Left renal pelvis (tissue), 4 donors: ENCODE data around the gene PLPP7. TPM values are rescaled to one million over a fixed set of nuclear protein-coding genes. Genes with fewer than 3 reads are reported as not detected.

Experiments
- polyA plus RNA-seq, 4 donors: library from polyadenylated mRNA; unstranded; fragments of 120-200 nt; gene quantifications; one replicate each; pipeline ENCODE4 v1.2.1, GENCODE V29; 2013; ENCODE audit not compliant: insufficient read length in 4 of 4

PLPP7 gene
- polyA plus RNA-seq, 4 donors = 2.1 to 3.4 (median 2.8) TPM

Other genes starting within 250 kb of the PLPP7 start
- 100 to 1,000 TPM in 3 of 4 donors, 10 to 100 TPM in 1; 21.4 to 384 (median 370) TPM for gene AIF1L, start 193.2 kb upstream of the PLPP7 start, polyA plus RNA-seq
- 10 to 100 TPM; 34.3 to 70.6 (median 56.7) TPM for gene NUP214, start 164.1 kb upstream of the PLPP7 start, polyA plus RNA-seq
- 1 to 10 TPM; 2.6 to 3.8 (median 2.9) TPM for gene FAM78A, start 13.2 kb upstream of the PLPP7 start, polyA plus RNA-seq
- gene PRRC2B, start 104.4 kb downstream of the PLPP7 start, polyA plus RNA-seq = 100 to 1,000 TPM; 161 to 190 (median 181) TPM
- gene POMT1, start 213.2 kb downstream of the PLPP7 start, polyA plus RNA-seq = 10 to 100 TPM; 29.4 to 50.6 (median 35.5) TPM
- gene UCK1, start 241.5 kb downstream of the PLPP7 start, polyA plus RNA-seq = 10 to 100 TPM; 26.5 to 44.5 (median 36.4) TPM